ENCODE results near the gene APOC3. TPM values are rescaled to one million over a fixed set of nuclear protein-coding genes. Genes with fewer than 3 reads are reported as not detected.

Gene APOC3
- total RNA-seq (ENCODE audit: low replicate concordance), result not detected in 2 replicates

- DNase-seq (ENCODE audit: low read depth), result peak; percentile 37
- TF ChIP-seq, protein P1, sequence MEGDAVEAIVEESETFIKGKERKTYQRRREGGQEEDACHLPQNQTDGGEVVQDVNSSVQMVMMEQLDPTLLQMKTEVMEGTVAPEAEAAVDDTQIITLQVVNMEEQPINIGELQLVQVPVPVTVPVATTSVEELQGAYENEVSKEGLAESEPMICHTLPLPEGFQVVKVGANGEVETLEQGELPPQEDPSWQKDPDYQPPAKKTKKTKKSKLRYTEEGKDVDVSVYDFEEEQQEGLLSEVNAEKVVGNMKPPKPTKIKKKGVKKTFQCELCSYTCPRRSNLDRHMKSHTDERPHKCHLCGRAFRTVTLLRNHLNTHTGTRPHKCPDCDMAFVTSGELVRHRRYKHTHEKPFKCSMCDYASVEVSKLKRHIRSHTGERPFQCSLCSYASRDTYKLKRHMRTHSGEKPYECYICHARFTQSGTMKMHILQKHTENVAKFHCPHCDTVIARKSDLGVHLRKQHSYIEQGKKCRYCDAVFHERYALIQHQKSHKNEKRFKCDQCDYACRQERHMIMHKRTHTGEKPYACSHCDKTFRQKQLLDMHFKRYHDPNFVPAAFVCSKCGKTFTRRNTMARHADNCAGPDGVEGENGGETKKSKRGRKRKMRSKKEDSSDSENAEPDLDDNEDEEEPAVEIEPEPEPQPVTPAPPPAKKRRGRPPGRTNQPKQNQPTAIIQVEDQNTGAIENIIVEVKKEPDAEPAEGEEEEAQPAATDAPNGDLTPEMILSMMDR (IDR thresholded peaks at IDR 0.05; ENCODE audit: insufficient read depth, low read length), result no peak
- H3K4me3 ChIP-seq (ENCODE audit: low read depth, low read length), result no peak within 1 kb of the TSS
Measured at GRCh38 chr11:116829525-116830183, at the start of gene APOC3. Gene APOC3, plus strand, starts transcription at chr11:116829907. Its CDS starts 676 bp downstream, at chr11:116830583.

GRCh38 chr11:116782728-116783127, 47.0 kb upstream of the APOC3 start:
- peak; percentile 38 for DNase-seq (ENCODE audit: low read depth)
- H3K4me3 ChIP-seq (ENCODE audit: low read depth, low read length), result no peak overlapping the region
- TF ChIP-seq, protein P1 (IDR thresholded peaks at IDR 0.05; ENCODE audit: insufficient read depth, low read length), result no peak

GRCh38 chr11:116786326-116786725, 43.4 kb upstream of the APOC3 start:
- TF ChIP-seq, protein P1 (IDR thresholded peaks at IDR 0.05; ENCODE audit: insufficient read depth, low read length), result no peak
- DNase-seq (ENCODE audit: low read depth), result no peak
- H3K4me3 ChIP-seq (ENCODE audit: low read depth, low read length), result peak overlapping the region; percentile 15

- no peak for DNase-seq (ENCODE audit: low read depth)
- TF ChIP-seq, protein P1 (IDR thresholded peaks at IDR 0.05; ENCODE audit: insufficient read depth, low read length), result no peak
- H3K4me3 ChIP-seq (ENCODE audit: low read depth, low read length), result peak overlapping the region; percentile 87
Measured at GRCh38 chr11:116786966-116787365, 42.7 kb upstream of the APOC3 start.

DNA sequence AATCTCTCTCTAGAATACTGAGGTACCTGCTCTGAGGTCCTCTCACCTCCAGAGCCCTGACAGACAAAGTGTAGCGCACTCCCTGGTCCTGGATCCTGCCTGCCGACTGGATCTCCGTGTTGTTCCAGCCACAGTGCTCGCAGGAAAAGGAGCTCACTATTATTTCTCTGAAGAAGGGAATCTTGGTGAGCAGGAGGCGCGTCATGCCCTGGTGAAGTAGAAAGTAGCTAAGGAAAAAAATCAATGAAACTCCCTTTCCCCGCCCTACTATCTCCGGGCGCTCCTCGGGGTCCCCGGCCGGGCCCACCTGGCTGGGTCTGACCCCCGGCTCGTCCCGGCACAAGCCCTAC, 42.3 kb upstream of the APOC3 start:
- no peak for DNase-seq (ENCODE audit: low read depth)
- H3K4me3 ChIP-seq (ENCODE audit: low read depth, low read length), result peak overlapping the region; percentile 87
- TF ChIP-seq, protein P1 (IDR thresholded peaks at IDR 0.05; ENCODE audit: insufficient read depth, low read length), result no peak

DNA sequence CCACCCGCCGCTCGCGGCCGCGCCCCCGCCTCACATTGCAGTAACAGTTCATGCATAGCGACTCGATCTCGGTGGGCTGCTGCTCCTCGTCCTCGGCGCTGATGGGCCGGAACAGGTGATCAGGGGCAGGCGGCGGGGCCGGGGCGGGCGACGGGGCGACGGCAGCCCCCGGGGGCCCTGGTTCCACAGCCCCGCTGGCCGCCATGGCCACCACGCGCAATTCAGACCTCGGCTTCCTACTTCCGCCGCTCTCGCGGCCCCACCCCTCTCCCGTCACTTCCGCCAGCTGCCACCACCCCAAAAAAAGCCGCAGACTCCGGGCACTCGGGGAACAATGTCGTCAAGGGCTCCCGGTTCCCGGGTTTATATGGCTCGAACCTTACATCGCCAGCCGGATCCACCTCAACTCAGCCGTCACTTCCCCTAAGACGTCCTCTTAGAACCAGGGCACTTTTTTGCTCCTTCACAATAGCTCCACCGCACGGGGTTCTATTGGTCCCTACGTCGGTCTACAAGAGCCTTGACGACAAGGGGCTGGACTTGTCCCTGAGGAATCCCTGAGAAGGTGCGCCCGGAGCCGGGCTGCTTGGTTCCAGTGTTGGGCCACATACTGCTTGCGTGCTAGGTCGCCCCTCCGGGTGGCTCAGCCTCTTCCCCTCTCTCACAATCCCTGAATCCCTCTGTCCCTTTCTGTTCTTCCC, 41.8 kb upstream of the APOC3 start, which contains the start of gene ZPR1:
Gene ZPR1, minus strand, starts transcription at position 238 of the 701 bp plus-strand sequence. Its CDS starts 33 bp downstream, at position 205.
- DNase-seq (ENCODE audit: low read depth), result peak; percentile 67
- peak within 1 kb of the TSS; percentile 87 for H3K4me3 ChIP-seq (ENCODE audit: low read depth, low read length)
- TF ChIP-seq, protein P1 (IDR thresholded peaks at IDR 0.05; ENCODE audit: insufficient read depth, low read length), result no peak
